Urinary bladder (tissue), 4 donors: ENCODE measurements around the gene SHMT2. TPM values are rescaled to one million over a fixed set of nuclear protein-coding genes. Genes with fewer than 3 reads are reported as not detected.

Experiments used
- DNase-seq: peaks from one replicate; pipeline ENCODE4 v3.0.0-alpha.2; 2015; ENCODE audit errors: extremely low spot score
- H3K27ac ChIP-seq: one replicate; pipeline ENCODE4 v1.5.1; 2013; ENCODE audit warnings: low read depth, mild to moderate bottlenecking, moderate library complexity
- H3K36me3 ChIP-seq: one replicate; pipeline ENCODE4 v1.6.1; 2013; ENCODE audit warnings: mild to moderate bottlenecking, moderate library complexity; ENCODE audit not compliant: insufficient read depth
- H3K4me1 ChIP-seq: one replicate; pipeline ENCODE4 v1.6.1; 2013; ENCODE audit warnings: mild to moderate bottlenecking, moderate library complexity; ENCODE audit not compliant: insufficient read depth
- H3K4me3 ChIP-seq: one replicate; pipeline ENCODE4 v1.5.1; 2013; ENCODE audit warnings: low read depth, low read length
- WGBS: extraction: QIAGEN DNeasy Blood & Tissue Kit; methylation state at CpG from one replicate; pipeline ENCODE4 v1.1.7; 2013; 5-methylcytosine and 5-hydroxymethylcytosine counted together
- polyA plus RNA-seq: library from polyadenylated mRNA; stranded (reverse); fragments of 200-250 nt; gene quantifications from one replicate; pipeline ENCODE4 v1.2.3, GENCODE V29; 2013
- total RNA-seq: library from RNA; depleted of rRNA; stranded (reverse); fragments of >200 nt; gene quantifications from one replicate; pipeline ENCODE4 v1.2.3, GENCODE V29; 2014
- donor health status: healthy with polysubstance abuse.
- donor health status: healthy.

SHMT2 gene
- total and polyA plus RNA-seq, 2 donors, result 62.8 to 69.8 TPM

- Histone ChIP-seq H3K27ac (no peak overlapping the region), H3K4me3 (no peak overlapping the region), H3K36me3 (no peaks in the 10 kb centered on the region), H3K4me1 (no peaks in the 10 kb centered on the region)
- WGBS, result 70% methylated on average over 3 of the region's 3 CpGs
- DNase-seq, result no peak
Measured at GRCh38 chr12:57250541-57250940, 21.0 kb downstream of the SHMT2 start.

- DNase-seq, result no peak
- no peak within 1 kb of the TSS for H3K27ac ChIP-seq
- no peaks in the 10 kb centered on the region for H3K36me3 ChIP-seq
- H3K4me1 ChIP-seq, result no peaks in the 10 kb centered on the region
- WGBS, result 67% methylated on average over 7 of the region's 7 CpGs
- H3K4me3 ChIP-seq, result no peak within 1 kb of the TSS
Measured at GRCh38 chr12:57250956-57251355, 21.4 kb downstream of the SHMT2 start, which contains the start of gene STAC3. STAC3 (minus strand) TSS chr12:57251187; CDS start chr12:57249636, 1,551 bp downstream.

- DNase-seq, result no peak
- Histone ChIP-seq H3K4me3 (no peak overlapping the region), H3K4me1 (no peaks in the 10 kb centered on the region), H3K36me3 (no peaks in the 10 kb centered on the region), H3K27ac (no peak overlapping the region)
- 92% methylated on average over 14 of the region's 14 CpGs for WGBS
Measured at GRCh38 chr12:57254506-57255280, 25.2 kb downstream of the SHMT2 start.

- Histone ChIP-seq H3K4me1 (no peaks in the 10 kb centered on the region), H3K4me3 (no peak overlapping the region), H3K27ac (no peak overlapping the region), H3K36me3 (no peaks in the 10 kb centered on the region)
- WGBS, result 84% methylated on average over 6 of the region's 6 CpGs
- DNase-seq, result no peak
Measured at GRCh38 chr12:57255916-57256315, 26.4 kb downstream of the SHMT2 start.

- WGBS, result 65% methylated on average over 6 of the region's 6 CpGs
- no peaks in the 10 kb centered on the region for H3K36me3 ChIP-seq
- no peaks in the 10 kb centered on the region for H3K4me1 ChIP-seq
- no peak overlapping the region for H3K27ac ChIP-seq
- DNase-seq, result no peak
- no peak overlapping the region for H3K4me3 ChIP-seq
Measured at GRCh38 chr12:57258977-57259970, 29.8 kb downstream of the SHMT2 start.

GRCh38 chr12:57260366-57260765 is 30.9 kb downstream of the SHMT2 start:
- H3K4me3 ChIP-seq, result no peak overlapping the region
- H3K27ac ChIP-seq, result no peak overlapping the region
- H3K4me1 ChIP-seq, result no peaks in the 10 kb centered on the region
- 89% methylated on average over 4 of the region's 4 CpGs for WGBS
- DNase-seq, result no peak
- H3K36me3 ChIP-seq, result no peaks in the 10 kb centered on the region

- DNase-seq, result no peak
- Histone ChIP-seq H3K27ac (no peak overlapping the region), H3K4me1 (no peaks in the 10 kb centered on the region), H3K36me3 (no peaks in the 10 kb centered on the region), H3K4me3 (no peak overlapping the region)
- WGBS, result 55% methylated on average over 2 of the region's 2 CpGs
Measured at GRCh38 chr12:57261428-57261865, 31.9 kb downstream of the SHMT2 start.

- Histone ChIP-seq H3K36me3 (no peaks in the 10 kb centered on the region), H3K27ac (no peak overlapping the region)
- 89% methylated on average over 3 of the region's 3 CpGs for WGBS
Measured at GRCh38 chr12:57262126-57262822, 32.8 kb downstream of the SHMT2 start.

GRCh38 chr12:57263096-57263495 is 33.6 kb downstream of the SHMT2 start:
- no peaks in the 10 kb centered on the region for H3K4me1 ChIP-seq
- DNase-seq, result no peak
- no peak overlapping the region for H3K27ac ChIP-seq
- no peak overlapping the region for H3K4me3 ChIP-seq
- peaks cover under 1% of the 10 kb centered on the region for H3K36me3 ChIP-seq
- WGBS, result 91% methylated on average over 2 of the region's 2 CpGs

More at GRCh38 chr12:57262126-57262822, 32.8 kb downstream of the SHMT2 start:
- DNase-seq, result no peak
- no peak overlapping the region for H3K4me3 ChIP-seq
- no peaks in the 10 kb centered on the region for H3K4me1 ChIP-seq

- Histone ChIP-seq H3K36me3 (peaks cover 6% of the 10 kb centered on the region), H3K4me3 (no peak overlapping the region), H3K4me1 (no peaks in the 10 kb centered on the region), H3K27ac (no peak overlapping the region)
- DNase-seq, result no peak
Measured at GRCh38 chr12:57266681-57267080, 37.2 kb downstream of the SHMT2 start.

- Histone ChIP-seq H3K4me1 (no peaks in the 10 kb centered on the region), H3K4me3 (no peak overlapping the region)
- WGBS, result 85% methylated on average over 7 of the region's 7 CpGs
Measured at GRCh38 chr12:57268264-57268663, 38.8 kb downstream of the SHMT2 start.

GRCh38 chr12:57270966-57271470 is 41.5 kb downstream of the SHMT2 start:
- WGBS, result 89% methylated on average over 1 of the region's 1 CpG
- H3K4me3 ChIP-seq, result no peak overlapping the region
- DNase-seq, result no peak
- no peaks in the 10 kb centered on the region for H3K4me1 ChIP-seq
- H3K27ac ChIP-seq, result no peak overlapping the region
- peaks cover 7% of the 10 kb centered on the region for H3K36me3 ChIP-seq

More at GRCh38 chr12:57268264-57268663, 38.8 kb downstream of the SHMT2 start:
- DNase-seq, result no peak
- Histone ChIP-seq H3K27ac (no peak overlapping the region), H3K36me3 (peaks cover 6% of the 10 kb centered on the region)
